NOMO-1 treated with dmso at 0.1 percent for 144 hours (cell line): ENCODE results near the gene GPC6.

ENCODE experiments used
- DNase-seq: peaks from one replicate; lab custom pipeline; 2025; ENCODE audit not compliant: unreplicated experiment; lab: John Stamatoyannopoulos, UW

GPC6 gene

GRCh38 chr13:94073007-94073744 is 846.6 kb downstream of the GPC6 start:
- DNase-seq: no peak

DNA sequence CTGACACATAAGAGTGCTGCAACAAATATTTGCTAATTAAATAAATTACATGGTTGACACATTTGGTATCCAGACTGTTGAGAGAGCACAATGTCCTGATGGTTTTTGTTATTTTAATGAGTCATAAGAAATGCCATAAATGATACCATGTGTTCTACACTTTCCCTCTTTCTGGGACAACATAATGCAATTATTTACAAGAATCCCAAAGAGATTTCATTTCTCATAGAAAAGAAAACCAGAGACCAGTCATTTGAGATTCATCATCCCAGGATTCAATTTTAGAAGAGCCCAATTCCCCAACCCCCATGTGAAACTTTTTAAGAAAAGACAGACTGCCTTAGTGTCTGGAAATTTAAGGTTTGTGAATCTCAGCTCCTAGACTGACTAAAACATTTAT is 853.3 kb downstream of the GPC6 start:
- no peak for DNase-seq

DNA sequence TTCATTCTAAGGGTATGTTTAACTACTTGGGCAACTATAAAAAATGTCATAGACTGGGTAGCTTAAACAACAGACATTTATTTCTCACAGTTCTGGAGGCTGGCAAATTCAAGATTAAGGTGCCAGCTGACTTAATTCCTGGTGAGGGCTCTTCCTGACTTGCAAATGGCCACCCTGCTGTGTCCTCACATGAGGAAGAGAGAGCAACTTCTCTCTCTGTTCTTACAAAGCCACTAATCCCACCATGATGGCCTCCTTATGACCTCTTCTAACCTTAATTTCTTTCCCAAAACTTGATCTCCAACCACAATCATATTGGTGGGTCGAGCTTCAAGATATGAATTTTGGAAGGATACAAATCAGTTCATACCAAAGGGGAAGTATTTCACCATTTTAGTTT is 853.9 kb downstream of the GPC6 start:
- DNase-seq: no peak

- no peak for DNase-seq
Measured at GRCh38 chr13:94087100-94087499, 860.5 kb downstream of the GPC6 start.

- no peak for DNase-seq
Measured at GRCh38 chr13:94088742-94089141, 862.1 kb downstream of the GPC6 start.

GRCh38 chr13:94090773-94091480 is 864.3 kb downstream of the GPC6 start:
- DNase-seq: no peak

DNA sequence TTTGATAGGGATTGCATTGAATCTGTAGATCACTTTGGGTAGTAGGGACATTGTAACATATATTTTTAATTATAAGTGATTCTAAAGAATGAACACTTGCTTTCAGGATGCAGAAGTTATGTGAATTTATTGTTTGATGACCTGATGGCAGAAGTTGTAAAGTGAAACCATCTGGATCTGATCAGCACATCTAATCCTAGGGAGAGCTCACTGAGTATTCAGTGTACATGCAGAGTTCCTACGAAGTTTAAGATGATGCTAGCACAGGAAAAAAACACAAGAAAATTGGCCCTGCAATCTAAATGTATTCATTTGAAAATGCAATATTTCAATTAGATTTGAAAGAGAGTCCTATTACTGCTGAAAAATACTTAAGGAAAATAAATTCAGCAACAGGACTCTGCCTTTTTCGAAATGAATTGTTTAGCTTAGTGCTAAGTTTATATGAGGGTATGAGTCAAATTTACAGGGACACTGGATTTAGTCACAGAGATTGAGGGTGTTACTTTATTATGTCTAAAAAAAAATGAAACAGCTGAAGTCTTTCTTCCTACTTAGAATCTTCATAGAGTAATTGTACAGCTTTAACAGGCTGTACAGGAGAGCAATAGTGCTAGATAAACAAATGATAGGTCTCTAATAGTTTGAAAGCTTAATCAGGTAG is 867.2 kb downstream of the GPC6 start:
- DNase-seq: no peak

- DNase-seq: no peak
Measured at GRCh38 chr13:94109715-94110374, 883.2 kb downstream of the GPC6 start.

- no peak for DNase-seq
Measured at GRCh38 chr13:94112227-94112626, 885.6 kb downstream of the GPC6 start.

GRCh38 chr13:94112731-94113130 is 886.1 kb downstream of the GPC6 start:
- DNase-seq: no peak

GRCh38 chr13:94113245-94113644 is 886.6 kb downstream of the GPC6 start:
- DNase-seq: no peak

GRCh38 chr13:94114166-94114565 is 887.6 kb downstream of the GPC6 start:
- DNase-seq: no peak

DNA sequence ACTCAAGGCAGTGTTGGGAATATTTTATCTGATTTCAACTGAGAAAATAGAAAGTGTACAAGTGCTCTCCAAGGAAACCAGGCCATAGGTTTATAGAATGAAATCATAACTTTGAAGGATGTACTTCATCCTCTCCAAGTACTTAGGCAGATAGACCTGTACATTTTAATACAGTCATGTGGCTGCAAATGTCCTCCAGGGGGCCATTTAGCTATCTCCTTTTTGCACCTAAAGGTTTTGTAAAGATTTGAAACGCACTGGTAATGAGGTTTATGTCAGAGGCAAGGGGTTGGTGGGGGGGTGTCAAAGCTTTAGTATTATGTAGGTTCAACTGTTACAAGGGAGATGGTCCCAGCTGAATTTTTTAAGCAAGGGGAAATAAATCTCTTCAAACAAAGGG is 888.4 kb downstream of the GPC6 start:
- no peak for DNase-seq

DNA sequence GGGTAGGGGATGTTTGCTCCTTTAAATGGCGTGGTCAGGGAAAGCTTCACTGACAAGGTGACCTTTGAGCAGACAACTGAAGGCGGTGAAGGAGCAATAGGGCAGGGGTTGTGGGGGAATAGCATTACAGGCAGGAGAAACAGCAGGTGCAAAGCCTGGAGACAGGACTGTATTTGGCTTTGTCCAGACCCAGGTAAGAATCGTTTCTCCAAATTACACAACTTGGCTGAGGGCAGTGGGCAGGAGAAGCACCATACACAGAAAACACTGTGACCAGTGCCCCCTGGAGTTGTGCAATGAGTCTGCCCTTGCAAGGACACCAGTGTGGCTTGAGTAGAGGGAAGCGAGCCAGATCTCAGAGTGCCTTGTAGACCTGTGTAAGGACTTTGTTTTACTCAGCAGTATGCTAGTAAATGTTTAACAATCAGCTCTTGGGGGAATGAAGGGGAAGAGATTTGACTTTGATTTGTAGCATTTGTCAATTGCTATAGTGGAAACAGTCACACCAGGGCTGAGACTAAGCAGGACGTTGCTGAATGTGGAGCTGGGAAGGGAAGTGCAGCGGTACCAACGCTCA is 892.8 kb downstream of the GPC6 start:
- DNase-seq: no peak

DNA sequence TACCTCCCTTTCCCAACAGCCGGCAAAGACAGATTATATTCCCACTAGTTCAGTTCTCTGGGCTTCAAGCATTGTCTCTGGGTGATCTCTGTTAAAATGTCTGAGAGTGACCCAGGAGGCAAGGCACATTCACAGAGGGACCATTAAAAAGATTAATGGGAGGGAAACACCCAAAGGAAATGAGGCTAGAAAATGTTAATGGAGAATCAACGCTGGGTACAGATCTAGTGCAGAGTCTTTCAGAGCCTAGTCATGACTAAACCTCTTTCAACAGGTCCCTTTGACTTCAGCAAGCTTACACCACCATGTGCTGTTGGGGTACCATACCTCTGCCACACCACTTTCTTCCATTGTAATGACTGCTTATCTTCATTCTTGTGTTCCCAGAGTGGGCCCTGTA is 894.3 kb downstream of the GPC6 start:
- DNase-seq: no peak

DNA sequence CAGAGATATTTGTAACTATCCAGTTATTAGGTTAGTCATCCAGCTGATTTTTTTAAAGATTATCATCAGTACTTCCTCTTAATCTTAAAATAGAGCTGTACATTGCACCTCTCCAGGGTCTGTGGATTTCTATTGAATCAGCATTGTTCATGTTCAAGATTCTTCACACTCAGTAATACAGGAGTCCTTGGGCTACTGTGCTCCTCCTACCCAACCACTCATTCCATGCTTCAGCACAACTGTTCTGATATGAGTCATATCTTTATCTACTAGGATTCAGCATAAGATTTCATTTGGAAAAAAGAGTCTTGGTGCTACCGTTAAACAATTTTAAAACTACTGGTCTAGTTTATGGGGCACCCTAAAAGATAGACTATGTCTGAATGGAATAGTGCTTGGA is 895.1 kb downstream of the GPC6 start:
- no peak for DNase-seq

GRCh38 chr13:94122300-94122915 is 895.8 kb downstream of the GPC6 start:
- peak; percentile 43 for DNase-seq

- DNase-seq: no peak
Measured at GRCh38 chr13:94123557-94123956, 897.0 kb downstream of the GPC6 start.

GRCh38 chr13:94128430-94128829 is 901.8 kb downstream of the GPC6 start:
- DNase-seq: no peak

- no peak for DNase-seq
Measured at GRCh38 chr13:94129490-94129894, 902.9 kb downstream of the GPC6 start.

- no peak for DNase-seq
Measured at GRCh38 chr13:94138831-94139230, 912.2 kb downstream of the GPC6 start.
